H1 (cell line): ENCODE data around the gene ABCB11. TPM values are rescaled to one million over a fixed set of nuclear protein-coding genes. Genes with fewer than 3 reads are reported as not detected.
A peak's percentile ranks its signal among the peaks of the same experiment; 100 is the strongest.

Source experiments
- CTCF ChIA-PET: fragments of 300-600 bp; sonication (Branson Sonifier 250); formaldehyde crosslinking; loops from one replicate; lab custom pipeline; 2021; ENCODE audit not compliant: partially characterized antibody; lab: Charles Lee
- POLR2A ChIA-PET: fragments of 300-600 bp; sonication (Branson Sonifier 250); formaldehyde crosslinking; loops from one replicate; lab custom pipeline; 2021; ENCODE audit warnings: inconsistent platforms; ENCODE audit not compliant: partially characterized antibody; lab: Charles Lee
- DNase-seq, 2 experiments: peaks; one replicate each; pipeline versions ENCODE4 v3.0.0 to v3.0.0-alpha.2; 2010 to 2022; ENCODE audit warnings: low spot score in 2 of 2, low read depth in 1 of 2, mixed read lengths in 1 of 2
- FAIRE-seq: peaks from 2 replicates; lab custom pipeline; 2011; peaks lifted over from hg19 to GRCh38; lab: Jason Lieb, UNC
- H2AFZ ChIP-seq: 2 replicates; pipeline ENCODE4 v1.8.1; 2012; ENCODE audit warnings: low read length, inconsistent platforms
- H2AK5ac ChIP-seq: 2 replicates; pipeline ENCODE4 v1.6.1; 2013; ENCODE audit warnings: low read depth, low read length
- H2BK120ac ChIP-seq: replicated peaks from 2 replicates; pipeline ENCODE3; 2013; ENCODE audit warnings: low read depth, low read length, inconsistent platforms
- H2BK12ac ChIP-seq: 2 replicates; pipeline ENCODE4 v1.6.1; 2013; ENCODE audit warnings: low read depth, low read length
- H2BK15ac ChIP-seq: 2 replicates; pipeline ENCODE4 v1.6.1; 2013; ENCODE audit warnings: low read length
- H2BK20ac ChIP-seq: 2 replicates; pipeline ENCODE4 v1.6.1; 2013; ENCODE audit warnings: low read length
- H2BK5ac ChIP-seq: 2 replicates; pipeline ENCODE4 v1.6.1; 2013; ENCODE audit warnings: low read depth, low read length
- H3K14ac ChIP-seq: 2 replicates; pipeline ENCODE4 v1.6.1; 2013; ENCODE audit warnings: inconsistent platforms; ENCODE audit not compliant: insufficient read length
- H3K18ac ChIP-seq: 2 replicates; pipeline ENCODE4 v1.6.1; 2013; ENCODE audit warnings: low read length; ENCODE audit errors: extremely low read depth
- H3K23ac ChIP-seq: 2 replicates; pipeline ENCODE4 v1.6.1; 2013; ENCODE audit warnings: inconsistent platforms; ENCODE audit not compliant: insufficient read length
- H3K23me2 ChIP-seq: 2 replicates; pipeline ENCODE4 v1.6.1; 2013; ENCODE audit warnings: low read depth, low read length
- H3K27ac ChIP-seq: 2 replicates; pipeline ENCODE4 v1.6.1; 2011; ENCODE audit warnings: low read depth, low read length, inconsistent platforms
- H3K27me3 ChIP-seq, 4 experiments: replicated peaks in 1 of 4; 1 replicate in 1 of 4; 2 replicates in 3 of 4; pipeline versions ENCODE4 v1.6.1 to v1.8.1; 2011 to 2013; ENCODE audit warnings: low read length in 3 of 4, mild to moderate bottlenecking in 3 of 4, inconsistent platforms in 2 of 4, mixed read lengths in 2 of 4, moderate library complexity in 1 of 4; ENCODE audit not compliant: control insufficient read depth in 3 of 4, insufficient read depth in 3 of 4; ENCODE audit errors: extremely low read depth in 1 of 4
- H3K36me3 ChIP-seq, 4 experiments: 2 replicates each; pipeline versions ENCODE4 v1.6.1 to v1.8.1; 2011 to 2013; ENCODE audit warnings: mild to moderate bottlenecking in 4 of 4, low read length in 3 of 4, moderate library complexity in 2 of 4, control low read depth in 1 of 4, inconsistent platforms in 1 of 4; ENCODE audit not compliant: insufficient read depth in 4 of 4, control insufficient read depth in 2 of 4
- H3K4ac ChIP-seq: replicated peaks from 2 replicates; pipeline ENCODE3; 2013; ENCODE audit warnings: low read length, low read depth, mixed read lengths, inconsistent platforms; ENCODE audit not compliant: insufficient read length
- H3K4me1 ChIP-seq, 4 experiments: replicated peaks in 1 of 4; 1 replicate in 1 of 4; 2 replicates in 3 of 4; pipeline versions ENCODE4 v1.6.1 to v1.8.1; 2011 to 2013; ENCODE audit warnings: low read length in 3 of 4, inconsistent platforms in 2 of 4, mixed read lengths in 1 of 4; ENCODE audit not compliant: insufficient read depth in 4 of 4, control insufficient read depth in 3 of 4
- H3K4me2 ChIP-seq, 2 experiments: 2 replicates each; pipeline versions ENCODE4 v1.6.1 to v1.8.1; 2011 to 2013; ENCODE audit warnings: low read depth in 2 of 2, low read length in 2 of 2, control low read depth in 1 of 2, inconsistent platforms in 1 of 2, mild to moderate bottlenecking in 1 of 2; ENCODE audit not compliant: insufficient read depth in 1 of 2
- H3K4me3 ChIP-seq, 4 experiments: fragments of 200-600, 300-600 bp in 1 of 4; sonication (generic), shearing (Covaris generic), sonication (Bioruptor Twin) in 1 of 4; 2 replicates each; pipeline versions ENCODE4 v1.5.1 to v1.8.1; 2011 to 2016; ENCODE audit warnings: low read length in 4 of 4, low read depth in 3 of 4, control low read depth in 2 of 4, inconsistent platforms in 2 of 4, mild to moderate bottlenecking in 2 of 4, mixed read lengths in 1 of 4, moderate library complexity in 1 of 4; ENCODE audit not compliant: insufficient read depth in 2 of 4; ENCODE audit errors: extremely low read depth in 1 of 4
- H3K56ac ChIP-seq: replicated peaks from 2 replicates; pipeline ENCODE3; 2013; ENCODE audit warnings: low read depth, mild to moderate bottlenecking, mixed read lengths, low read length, inconsistent platforms; ENCODE audit not compliant: insufficient read length
- H3K79me1 ChIP-seq: 2 replicates; pipeline ENCODE4 v1.6.1; 2013; ENCODE audit warnings: low read depth, low read length, control low read depth
- H3K79me2 ChIP-seq, 2 experiments: 2 replicates each; pipeline versions ENCODE4 v1.6.1 to v1.8.1; 2012 to 2013; ENCODE audit warnings: low read length in 2 of 2, mild to moderate bottlenecking in 2 of 2, inconsistent platforms in 1 of 2; ENCODE audit not compliant: insufficient read depth in 2 of 2, control insufficient read depth in 1 of 2
- H3K9ac ChIP-seq, 4 experiments: replicated peaks in 1 of 4; 1 replicate in 1 of 4; 2 replicates in 3 of 4; pipeline versions ENCODE4 v1.6.1 to v1.8.1; 2011 to 2013; ENCODE audit warnings: low read depth in 3 of 4, low read length in 3 of 4, control low read depth in 2 of 4, mild to moderate bottlenecking in 2 of 4, moderate library complexity in 2 of 4, inconsistent platforms in 1 of 4; ENCODE audit errors: extremely low read depth in 1 of 4
- H3K9me3 ChIP-seq, 2 experiments: 2 replicates each; pipeline versions ENCODE4 v1.6.1 to v1.8.1; 2012 to 2013; ENCODE audit warnings: mild to moderate bottlenecking in 2 of 2, moderate library complexity in 2 of 2, control low read depth in 1 of 2, inconsistent platforms in 1 of 2, low read depth in 1 of 2, low read length in 1 of 2, mixed read lengths in 1 of 2; ENCODE audit not compliant: insufficient read depth in 2 of 2
- H4K20me1 ChIP-seq, 2 experiments: replicated peaks in 1 of 2; 2 replicates each; pipeline versions ENCODE3 to v1.8.1; 2011 to 2013; ENCODE audit warnings: inconsistent platforms in 2 of 2, low read length in 2 of 2, mild to moderate bottlenecking in 1 of 2; ENCODE audit not compliant: insufficient read depth in 2 of 2, control insufficient read depth in 1 of 2
- H4K5ac ChIP-seq: 2 replicates; pipeline ENCODE4 v1.6.1; 2013; ENCODE audit warnings: low read length, low read depth, mixed read lengths, inconsistent platforms; ENCODE audit not compliant: insufficient read length
- H4K8ac ChIP-seq: 2 replicates; pipeline ENCODE4 v1.8.0; 2013; ENCODE audit warnings: mild to moderate bottlenecking, moderate library complexity, low read length, inconsistent platforms; ENCODE audit not compliant: insufficient read depth; ENCODE audit errors: extremely low read depth
- H4K91ac ChIP-seq: replicated peaks from 2 replicates; pipeline ENCODE3; 2013; ENCODE audit warnings: low read length, mixed read lengths, inconsistent platforms; ENCODE audit not compliant: insufficient read length
- HDAC6 ChIP-seq: IDR thresholded peaks from one replicate; pipeline ENCODE4 v1.7.1; 2012; ENCODE audit warnings: low read depth, mild to moderate bottlenecking, inconsistent platforms, low read length, moderate library complexity
- RNF2 ChIP-seq: fragments of 200-900, 300-1000 bp; sonication (generic); IDR thresholded peaks from 2 replicates; pipeline ENCODE4 v1.7.1; 2016; ENCODE audit warnings: borderline replicate concordance, low read depth, mild to moderate bottlenecking, antibody characterized with exemption, low read length; ENCODE audit not compliant: poor library complexity, severe bottlenecking; ENCODE audit errors: missing control alignments
- RXRA ChIP-seq: IDR thresholded peaks from 2 replicates; pipeline ENCODE4 v1.6.1; 2011; ENCODE audit warnings: low read depth, mild to moderate bottlenecking, low read length, moderate library complexity; ENCODE audit not compliant: insufficient read depth
- TAF7 ChIP-seq: optimal IDR thresholded peaks from 2 replicates; pipeline ENCODE3; 2011; ENCODE audit warnings: low read depth, mild to moderate bottlenecking, inconsistent platforms, low read length, moderate library complexity, borderline replicate concordance
- WGBS, 2 experiments: shearing (Covaris generic) in 1 of 2; methylation state at CpG; one replicate each; pipeline versions ENCODE4 v1.1.6 to v1.1.7; 2013 to 2015; ENCODE audit warnings: low lambda C conversion rate in 2 of 2, mixed read lengths in 2 of 2, inconsistent platforms in 1 of 2, low coverage in 1 of 2, missing lambda C conversion rate in 1 of 2; ENCODE audit not compliant: insufficient replicate concordance in 2 of 2, insufficient coverage in 1 of 2, insufficient read length in 1 of 2; ENCODE audit errors: extremely low coverage in 1 of 2, missing lambda C conversion rate in 1 of 2; 5-methylcytosine and 5-hydroxymethylcytosine counted together
- polyA plus RNA-seq, 7 experiments: library from polyadenylated mRNA; depleted of rRNA in 3 of 7; stranded (reverse) in 5 of 7; unstranded in 2 of 7; fragments of >200 nt in 5 of 7; fragments of 200-250 nt in 2 of 7; gene quantifications; 1 replicate in 5 of 7; 2 replicates in 1 of 7; 4 replicates in 1 of 7; pipeline versions ENCODE4 v1.2.1 to v1.2.3, GENCODE V29; 2011 to 2013; ENCODE audit warnings: missing spikeins in 2 of 7, mixed read lengths in 2 of 7
- total RNA-seq: library from RNA; stranded (reverse); fragmentation: NEBNext Ultra II Directional; extraction: Animal tissue kit (Norgen Biotek cat#: 25700); gene quantifications from 2 replicates; pipeline ENCODE4 v1.2.1, GENCODE V29; 2021

ABCB11 gene
- total and polyA plus RNA-seq, 2 of the 8 experiments (the other 6 are each of a cell fraction or from before 2014, with no cell fraction given) = not detected

DNA sequence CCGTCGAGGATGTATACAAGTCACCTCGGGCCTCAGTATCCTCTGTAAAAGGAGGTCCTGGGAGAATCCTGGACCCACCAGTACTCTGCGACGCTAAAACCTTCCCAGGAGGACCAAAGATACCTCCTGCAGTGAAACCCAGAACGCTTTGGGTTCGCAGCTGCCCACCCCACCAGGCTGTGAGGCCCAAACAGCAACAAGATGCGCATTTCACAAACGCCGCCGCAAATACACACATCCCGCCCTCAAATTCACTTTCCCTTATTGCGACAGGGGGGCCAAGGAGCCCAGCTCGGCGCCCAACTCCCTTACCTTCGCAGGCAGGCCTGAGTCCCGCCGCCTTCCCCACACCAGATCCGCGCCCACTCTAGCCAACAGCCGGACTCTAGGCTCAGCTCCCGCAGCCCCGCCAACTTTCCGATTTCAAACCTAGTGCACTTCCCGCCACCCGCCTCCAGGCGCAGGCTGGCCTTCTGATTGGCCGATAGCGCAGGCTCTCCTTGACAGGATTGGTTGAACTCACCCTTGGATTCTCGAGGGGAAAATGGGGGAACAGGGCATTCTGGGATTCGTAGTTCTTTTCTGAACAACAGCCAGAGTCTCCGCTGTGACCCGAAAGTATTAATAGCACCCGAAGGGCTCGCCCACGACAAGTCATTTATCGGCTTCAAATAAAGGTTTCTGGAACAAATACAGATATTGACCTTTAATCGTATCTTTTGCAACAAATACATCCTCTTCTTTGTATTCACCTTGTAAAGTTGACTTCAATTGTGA is 140.9 kb downstream of the ABCB11 start, which contains the start of gene SPC25:
Gene SPC25, minus strand, starts transcription at position 425 of the 777 bp plus-strand sequence. CDS start 911 bp downstream, outside the sequence.
- no peak within 1 kb of the TSS for H3K56ac ChIP-seq
- peaks cover 7% of the 10 kb centered on the region for H3K23me2 ChIP-seq
- no peak within 1 kb of the TSS for H2BK120ac ChIP-seq
- no peak within 1 kb of the TSS for H2BK20ac ChIP-seq
- no peaks in the 10 kb centered on the region; the same call in 1 of the 2 replicates for H3K79me1 ChIP-seq
- peak within 1 kb of the TSS; percentile 78 to 97 (median 86) for H3K4me3 ChIP-seq
- no peak within 1 kb of the TSS for H2BK5ac ChIP-seq
- H2AK5ac ChIP-seq = no peak within 1 kb of the TSS
- H3K27me3 ChIP-seq = no peaks in the 10 kb centered on the region
- H2BK12ac ChIP-seq = no peak within 1 kb of the TSS
- peak within 1 kb of the TSS; percentile 28 for H4K5ac ChIP-seq
- peak within 1 kb of the TSS; percentile 79 for H2AFZ ChIP-seq
- peak within 1 kb of the TSS; percentile 81 to 92 for H3K4me2 ChIP-seq
- peak within 1 kb of the TSS; percentile 68 for H3K18ac ChIP-seq
- peaks cover 0 to 9% of the 10 kb centered on the region in 2 experiments; a peak in 2 of 4 replicates for H3K79me2 ChIP-seq
- peak; percentile 83 to 91 for DNase-seq
- no peak within 1 kb of the TSS for H3K23ac ChIP-seq
- peak within 1 kb of the TSS; percentile 58; the same call in 1 of the 2 replicates for H4K8ac ChIP-seq
- ChIA-PET POLR2A (no interaction called here), CTCF (interaction anchor here (1.0 kb wide), 1 partner anchor 185 kb away, joined by 3 read pairs; no protein-coding TSS in a partner anchor)
- H3K36me3 ChIP-seq = peaks cover 0 to 9% (median 3%) of the 10 kb centered on the region in 4 experiments; a peak in 4 of 8 replicates
- H3K9ac ChIP-seq = peak within 1 kb of the TSS; percentile 61 to 77 (median 74)
- no peaks in the 10 kb centered on the region for H4K20me1 ChIP-seq
- peak within 1 kb of the TSS; percentile 23; the same call in 1 of the 2 replicates for H3K27ac ChIP-seq
- FAIRE-seq = peak; percentile 99
- H3K4me1 ChIP-seq = no peaks in the 10 kb centered on the region; a peak in 2 of 7 replicates
- H3K14ac ChIP-seq = no peak within 1 kb of the TSS
- H4K91ac ChIP-seq = no peak within 1 kb of the TSS
- 2% methylated on average over 34 of the region's 38 CpGs; no CpG with 5 or more reads in 1 of the 2 experiments for WGBS, 2 experiments
- H2BK15ac ChIP-seq = no peak within 1 kb of the TSS
- H3K9me3 ChIP-seq = no peaks in the 10 kb centered on the region
- no peak within 1 kb of the TSS for H3K4ac ChIP-seq
- TF ChIP-seq RNF2 = no peak
- no peak for TF ChIP-seq TAF7
- no peak for TF ChIP-seq RXRA
- no peak for TF ChIP-seq HDAC6
